HG03442 (cell line): ENCODE data around the gene DOCK1.

ENCODE experiments used
- ATAC-seq: cut with Tn5 transposase; IDR thresholded peaks from one replicate; pipeline ENCODE4 v1.9.1; 2021; ENCODE audit warnings: mild to moderate bottlenecking, moderate library complexity; ENCODE audit not compliant: unreplicated experiment

The DOCK1 gene

DNA sequence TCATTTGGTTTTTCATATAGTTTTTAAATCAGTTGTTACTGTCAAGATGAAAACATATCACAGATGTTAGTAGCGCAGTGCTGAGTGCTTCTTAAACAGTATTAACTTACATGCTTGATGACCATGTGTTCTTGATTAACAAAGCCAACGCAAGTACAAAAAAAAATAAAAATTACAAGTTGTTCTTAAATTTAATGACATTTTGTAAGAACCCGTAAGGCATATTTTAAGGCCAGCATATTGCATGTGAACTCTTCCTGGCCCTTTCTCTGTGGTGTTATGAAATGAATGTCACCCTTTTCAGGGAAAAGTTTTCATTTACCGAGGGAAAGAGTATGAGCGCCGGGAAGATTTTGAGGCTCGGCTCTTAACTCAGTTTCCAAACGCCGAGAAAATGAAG is 503.5 kb downstream of the DOCK1 start:
- no peak for ATAC-seq

DNA sequence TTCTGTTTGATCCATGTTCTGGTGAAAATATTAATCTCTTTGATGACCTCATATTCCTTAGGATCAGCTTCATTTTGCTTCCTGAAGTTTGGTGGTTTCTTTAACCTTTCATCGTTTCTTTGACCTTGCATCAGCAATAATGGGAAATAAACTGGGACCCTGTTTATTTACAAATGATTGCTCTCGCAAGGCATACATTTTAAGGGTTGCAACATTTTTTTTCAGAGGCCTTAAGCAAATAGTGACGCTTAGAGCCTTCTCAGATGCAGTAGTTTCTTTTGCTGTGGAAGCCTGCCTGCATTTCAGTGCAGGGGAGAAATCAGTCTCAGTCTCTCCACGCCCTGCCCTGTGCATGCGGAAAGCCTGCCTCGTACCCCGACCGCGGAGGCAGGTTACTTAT is 504.8 kb downstream of the DOCK1 start:
- no peak for ATAC-seq

DNA sequence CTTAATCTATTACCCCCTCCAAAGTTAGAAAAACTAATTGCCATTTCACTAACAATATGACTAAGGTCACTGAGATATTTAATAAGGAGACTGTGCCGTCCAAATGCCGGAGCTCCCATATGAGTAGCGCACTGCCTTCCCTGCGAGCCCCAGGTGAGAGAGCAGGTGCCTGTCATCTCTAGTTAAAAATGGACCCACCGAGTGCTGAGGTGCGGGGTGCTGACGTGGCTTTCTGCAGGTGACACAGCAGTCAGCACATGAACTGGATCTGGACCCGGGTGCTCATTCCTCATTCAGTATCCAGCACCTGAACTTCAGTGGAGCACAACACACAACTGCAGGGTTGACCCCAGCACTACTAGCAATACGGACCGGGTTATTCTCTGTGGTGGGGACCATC is 505.8 kb downstream of the DOCK1 start:
- ATAC-seq, result no peak

DNA sequence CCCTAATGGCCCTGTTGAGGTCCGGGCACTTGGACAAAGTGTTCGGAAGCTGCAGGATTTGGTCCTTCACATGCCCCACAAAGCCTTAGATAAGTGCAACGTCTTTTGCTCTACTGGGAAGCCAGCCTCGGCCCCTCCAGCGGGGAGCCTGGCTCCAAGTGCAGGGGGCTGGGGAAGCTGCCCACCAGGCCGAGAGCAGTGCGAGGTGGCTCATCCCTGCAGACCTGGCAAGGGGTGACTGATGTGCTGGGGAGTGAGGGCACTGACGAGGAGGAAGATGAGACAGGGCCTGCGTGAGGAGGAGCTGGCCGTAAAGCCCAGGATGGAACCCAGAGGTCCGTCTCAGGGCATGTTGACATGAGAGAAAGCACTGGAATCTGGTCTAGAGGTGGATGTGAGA is 508.1 kb downstream of the DOCK1 start:
- no peak for ATAC-seq

DNA sequence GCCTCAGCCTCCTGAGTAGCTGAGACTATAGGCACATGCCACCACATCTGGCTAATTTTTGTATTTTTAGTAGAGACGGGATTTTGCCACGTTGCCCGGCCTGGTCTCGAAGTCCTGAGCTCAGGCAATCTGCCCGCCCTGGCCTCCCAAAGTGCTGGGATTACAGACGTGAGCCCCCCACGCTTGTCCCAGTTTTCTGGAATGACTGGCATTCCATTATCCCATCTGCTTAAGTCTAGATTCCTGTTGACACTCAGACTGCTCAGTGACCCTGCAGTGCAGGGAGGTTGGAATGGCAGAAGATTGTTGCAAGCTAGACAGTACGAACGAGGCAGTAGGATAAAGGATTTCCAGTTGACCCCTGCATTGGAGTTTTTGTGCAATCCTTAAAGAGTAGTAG is 508.8 kb downstream of the DOCK1 start:
- no peak for ATAC-seq

DNA sequence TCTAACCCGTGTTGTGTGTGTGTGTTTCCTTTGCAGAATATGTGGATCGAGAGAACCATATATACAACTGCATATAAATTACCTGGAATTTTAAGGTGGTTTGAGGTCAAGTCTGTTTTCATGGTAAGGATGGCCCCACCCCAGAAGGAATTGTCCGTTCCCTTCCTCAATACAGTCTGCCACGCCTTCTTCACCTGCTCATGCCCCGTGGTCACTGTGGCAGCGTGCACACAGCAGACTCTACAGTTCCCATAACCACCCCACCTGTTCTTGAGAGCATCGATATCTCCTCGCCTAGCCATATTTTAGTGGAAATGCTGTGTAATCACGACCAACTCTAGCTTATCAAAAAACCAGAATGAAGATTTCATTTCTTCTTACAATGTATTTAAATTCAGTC is 509.9 kb downstream of the DOCK1 start:
- no peak for ATAC-seq

DNA sequence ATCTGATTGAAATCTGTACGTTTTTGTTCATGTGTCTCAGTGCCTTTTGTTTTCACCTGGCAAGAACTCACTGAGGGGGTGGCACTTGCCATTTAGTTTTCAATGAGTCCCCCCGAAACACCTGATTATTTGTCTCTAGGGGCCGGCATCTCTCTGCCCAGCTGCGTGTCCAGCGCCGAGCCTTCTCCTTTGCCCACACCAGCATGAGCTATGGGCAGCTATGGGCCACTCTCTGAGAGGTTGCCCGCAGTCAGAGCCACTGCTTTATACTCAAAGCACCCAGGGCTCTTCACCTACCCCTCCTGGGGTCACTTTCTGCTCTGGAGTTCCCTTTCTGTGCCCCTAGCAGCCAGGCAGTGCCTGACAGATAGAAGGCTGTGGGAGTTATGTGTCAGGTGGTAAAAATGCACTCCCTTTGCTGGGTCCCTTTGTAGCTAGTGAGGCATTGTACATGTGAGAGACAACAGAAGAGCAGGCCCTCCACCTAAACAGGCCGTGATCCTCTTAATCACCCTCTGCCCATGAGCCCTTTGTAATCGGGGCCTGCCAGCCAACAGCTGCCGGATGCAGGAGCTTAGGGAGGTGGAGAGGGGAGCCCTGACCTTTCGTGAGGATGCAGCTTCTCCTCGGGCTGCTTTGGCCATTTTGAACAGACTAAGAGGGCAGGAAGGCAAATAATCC is 510.8 kb downstream of the DOCK1 start:
- no peak for ATAC-seq

DNA sequence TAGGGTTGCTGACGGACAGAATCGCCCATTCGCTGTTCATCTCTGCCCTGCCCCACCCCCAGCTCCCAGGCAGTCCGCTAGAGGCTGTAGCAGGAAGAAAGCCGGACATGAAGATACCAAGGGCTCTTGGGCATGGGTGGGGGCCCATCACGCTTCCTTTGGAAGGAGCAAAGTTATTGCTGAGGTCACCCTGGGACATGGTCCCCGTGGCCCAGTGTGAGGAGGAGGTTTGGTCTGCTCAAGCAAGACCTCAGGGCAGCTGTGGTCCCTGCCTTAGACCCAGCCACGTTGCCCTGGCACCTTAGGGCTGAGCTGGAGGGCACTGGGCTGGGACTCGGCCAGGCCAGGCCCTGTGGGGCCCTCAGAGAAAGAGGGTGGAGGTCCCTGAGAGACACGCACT is 511.8 kb downstream of the DOCK1 start:
- no peak for ATAC-seq

DNA sequence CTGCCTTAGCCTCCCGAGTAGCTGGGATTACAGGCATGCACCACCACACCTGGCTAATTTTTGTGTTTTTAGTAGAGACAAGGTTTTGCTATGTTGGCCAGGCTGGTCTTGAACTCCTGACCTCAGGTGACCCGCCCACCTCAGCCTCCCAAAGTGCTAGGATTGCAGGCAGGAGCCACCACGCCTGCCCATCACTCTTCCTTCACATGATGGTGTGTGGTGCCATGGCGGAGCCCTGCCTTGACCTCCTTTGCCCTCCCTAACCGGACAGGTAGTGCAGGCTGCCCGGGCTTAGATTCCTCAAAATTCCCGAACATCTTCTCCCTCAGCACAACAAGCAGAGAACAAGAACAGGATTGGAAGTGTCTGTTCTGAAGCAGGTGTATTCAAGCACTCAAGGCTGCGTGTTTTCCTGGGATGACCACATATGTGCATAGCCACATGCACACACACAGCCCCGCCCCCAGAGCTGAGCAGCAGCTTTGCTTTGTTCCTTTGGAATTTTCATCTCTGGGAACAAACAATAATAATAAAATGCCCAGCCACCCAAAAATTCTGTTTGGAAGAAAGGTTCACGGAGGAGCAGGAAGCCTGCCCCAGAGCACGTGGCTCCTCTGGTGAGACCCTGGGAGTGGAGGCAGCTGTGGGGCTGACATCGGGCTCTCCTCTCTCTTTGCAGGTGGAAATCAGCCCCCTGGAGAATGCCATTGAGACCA is 512.6 kb downstream of the DOCK1 start:
- no peak for ATAC-seq

DNA sequence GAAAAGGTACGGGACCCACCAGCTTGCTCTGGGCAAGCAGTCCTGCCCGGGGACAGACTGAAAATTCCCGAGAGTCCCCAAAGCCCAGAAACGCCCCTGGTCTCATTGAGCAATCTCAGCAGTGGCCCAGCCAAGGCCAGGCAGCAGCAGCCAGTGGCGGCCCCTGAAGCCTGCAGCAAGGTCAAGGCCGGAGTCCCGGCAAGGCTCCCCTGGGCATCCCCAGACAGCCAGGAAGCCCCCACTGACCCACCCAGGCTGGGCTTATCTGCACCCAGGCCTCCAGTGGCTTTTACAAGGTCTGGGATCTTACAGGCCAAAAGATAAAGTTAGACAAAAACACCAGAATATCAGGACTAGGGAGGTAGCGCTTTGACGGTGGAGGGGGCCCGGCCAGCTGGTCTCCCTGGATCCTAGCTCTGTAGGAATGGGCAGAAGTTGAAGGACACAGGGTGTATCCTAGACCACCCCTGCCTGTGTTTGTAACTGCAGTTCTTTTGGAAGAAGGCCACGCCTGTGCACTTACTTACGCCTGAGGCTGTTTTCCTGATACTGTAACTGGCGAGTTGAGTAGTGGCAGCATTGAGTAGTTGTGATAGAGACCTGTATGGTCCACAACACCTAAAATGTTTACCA is 513.4 kb downstream of the DOCK1 start:
- ATAC-seq, result no peak

DNA sequence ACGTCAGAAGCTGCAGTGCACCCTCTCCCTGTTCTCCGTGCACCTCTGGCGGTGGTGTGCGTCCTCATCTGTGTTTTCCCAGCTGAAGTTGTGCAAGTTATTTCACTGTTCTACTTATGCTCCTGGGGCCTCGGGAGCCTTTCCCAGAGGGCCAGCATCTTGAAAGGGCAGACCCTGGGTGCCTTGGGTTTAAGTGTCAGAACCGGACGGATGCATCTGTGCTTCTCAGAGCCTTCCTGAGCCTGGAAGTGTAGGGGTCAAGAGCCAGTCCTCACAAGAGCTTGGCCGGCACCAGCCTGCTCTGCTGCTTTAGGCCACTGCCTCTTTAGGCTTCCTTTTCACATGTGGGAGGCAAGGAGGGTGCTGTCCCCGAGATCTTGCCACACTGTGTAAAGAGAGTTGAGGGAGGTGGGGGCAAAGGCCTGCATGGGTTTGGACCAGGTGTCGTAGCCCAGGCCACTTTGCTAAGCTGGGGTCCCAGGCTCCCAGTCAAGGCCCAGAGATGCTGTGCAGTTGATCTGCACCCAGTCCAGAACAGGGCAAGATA is 515.0 kb downstream of the DOCK1 start:
- ATAC-seq, result no peak

DNA sequence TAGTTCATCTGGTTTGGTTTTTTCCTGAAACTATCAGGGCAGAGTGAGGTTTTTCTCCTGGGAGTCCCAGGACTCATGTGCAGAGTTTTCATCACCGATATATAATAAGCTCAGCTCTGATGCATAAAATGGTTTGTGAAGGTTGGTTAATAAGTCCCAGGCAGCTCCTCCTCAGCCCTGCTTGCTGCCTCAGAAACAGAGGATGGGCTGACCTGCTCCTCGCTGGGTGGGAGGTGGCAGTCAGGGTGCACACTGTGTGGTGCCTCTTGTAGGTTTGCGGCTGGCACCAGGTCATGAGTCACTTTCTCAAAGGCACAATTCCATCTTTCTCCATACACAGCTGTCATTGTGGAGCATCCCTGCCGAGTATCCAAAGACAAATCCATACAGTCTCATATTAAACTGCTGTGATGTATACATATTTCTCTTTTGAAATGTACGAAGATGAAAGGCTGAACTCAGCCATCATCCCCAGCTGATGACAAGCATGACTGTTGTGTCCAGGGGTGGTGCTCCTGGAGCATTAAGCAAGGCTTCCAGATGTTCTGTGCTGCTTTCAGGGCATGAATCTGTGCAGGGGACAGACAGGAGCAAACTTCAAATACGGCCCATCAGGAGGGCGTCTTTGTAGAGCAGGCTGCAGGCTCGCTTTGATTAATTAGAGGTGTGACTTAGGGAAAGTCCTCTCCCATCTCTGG is 518.1 kb downstream of the DOCK1 start:
- ATAC-seq, result no peak

DNA sequence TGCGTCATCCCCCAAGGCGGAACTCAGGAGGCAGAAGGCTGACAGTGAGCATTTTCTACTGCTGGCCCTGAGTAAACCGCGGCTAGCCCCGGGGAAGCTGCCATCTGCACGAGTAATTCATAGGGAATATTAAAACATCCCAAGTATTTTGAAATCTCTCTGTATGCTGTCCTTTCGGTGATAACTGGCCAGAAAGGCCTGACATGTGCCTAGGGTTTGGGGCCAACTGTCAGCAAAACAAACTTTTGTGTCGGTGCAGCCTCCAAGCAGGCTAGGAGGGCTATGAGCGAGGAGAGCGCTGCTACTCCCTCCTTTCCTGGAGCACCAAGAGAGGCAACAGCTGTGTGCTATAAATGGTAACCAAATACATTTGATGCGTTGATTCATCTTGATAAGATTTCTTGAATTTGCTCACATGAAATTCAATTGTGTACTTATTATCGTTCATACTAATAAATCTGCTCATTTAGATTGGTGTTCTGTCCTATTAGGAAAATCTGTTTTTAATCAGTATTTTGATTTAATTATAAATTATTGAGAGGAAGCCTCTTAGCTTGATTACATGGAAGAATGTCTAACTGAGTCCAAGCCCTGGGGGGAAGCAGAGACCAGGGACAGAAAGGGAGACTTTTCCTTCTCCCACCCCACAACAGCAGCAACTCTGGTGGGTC is 519.5 kb downstream of the DOCK1 start:
- ATAC-seq, result no peak

DNA sequence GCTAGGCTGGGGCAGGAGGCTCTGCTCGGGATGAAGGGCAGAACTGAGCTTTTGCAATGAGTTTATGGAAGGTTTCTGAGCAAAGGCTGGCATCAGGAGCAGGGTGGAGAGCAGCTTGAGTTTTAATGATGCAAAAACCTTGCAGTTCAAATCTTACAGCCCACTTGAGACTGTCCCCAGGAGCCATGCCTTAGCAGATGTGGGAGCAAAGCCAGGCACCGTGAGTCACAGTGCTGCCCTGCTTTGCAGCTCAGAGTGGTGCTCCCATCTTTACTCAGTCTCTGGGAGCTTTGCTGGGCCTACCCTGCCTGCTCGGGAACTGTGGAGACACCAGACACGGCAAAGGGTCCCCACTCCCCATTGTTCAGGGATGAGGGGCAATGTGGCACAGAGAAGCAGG is 521.5 kb downstream of the DOCK1 start:
- ATAC-seq, result no peak

DNA sequence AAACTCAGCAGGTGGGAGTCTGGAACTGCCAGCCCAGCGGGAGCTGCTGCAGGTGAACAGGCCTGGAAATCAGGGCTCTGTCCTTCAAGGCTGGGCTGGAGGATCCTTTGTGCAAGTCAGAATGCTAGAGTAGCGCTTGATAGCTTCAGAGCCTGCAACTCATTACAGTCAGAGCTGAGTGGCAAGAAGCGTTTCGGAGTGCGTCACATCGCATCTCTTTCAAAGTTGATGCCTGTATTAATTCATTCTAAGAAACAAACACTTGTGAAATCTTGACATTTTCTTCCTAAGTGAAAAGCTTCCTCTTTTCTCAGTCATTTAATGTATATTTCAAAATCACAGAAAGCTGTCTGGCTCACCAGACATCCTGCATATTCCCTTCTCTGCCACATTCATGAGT is 522.7 kb downstream of the DOCK1 start:
- no peak for ATAC-seq

DNA sequence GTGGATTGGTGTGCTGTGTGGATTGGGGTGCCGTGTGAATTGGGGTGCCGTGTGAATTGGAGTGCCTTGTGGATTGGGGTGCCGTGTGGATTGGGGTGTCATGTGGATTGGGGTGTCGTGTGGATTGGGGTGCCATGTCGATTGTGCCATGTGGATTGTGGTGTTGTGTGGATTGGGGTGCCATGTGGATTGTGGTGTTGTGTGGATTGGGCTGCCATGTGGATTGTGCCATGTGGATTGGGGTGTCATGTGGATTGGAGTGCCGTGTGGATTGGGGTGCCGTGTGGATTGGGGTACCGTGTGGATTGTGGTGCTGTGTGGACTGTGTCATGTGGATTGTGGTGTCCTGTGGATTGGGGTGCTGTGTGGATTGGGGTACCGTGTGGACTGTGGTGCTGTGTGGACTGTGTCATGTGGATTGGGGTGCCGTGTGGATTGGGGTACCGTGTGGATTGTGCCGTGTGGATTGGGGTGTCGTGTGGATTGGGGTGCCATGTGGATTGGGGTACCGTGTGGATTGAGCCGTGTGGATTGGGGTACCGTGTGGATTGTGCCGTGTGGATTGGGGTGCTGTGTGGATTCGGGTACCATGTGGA is 523.3 kb downstream of the DOCK1 start:
- no peak for ATAC-seq

DNA sequence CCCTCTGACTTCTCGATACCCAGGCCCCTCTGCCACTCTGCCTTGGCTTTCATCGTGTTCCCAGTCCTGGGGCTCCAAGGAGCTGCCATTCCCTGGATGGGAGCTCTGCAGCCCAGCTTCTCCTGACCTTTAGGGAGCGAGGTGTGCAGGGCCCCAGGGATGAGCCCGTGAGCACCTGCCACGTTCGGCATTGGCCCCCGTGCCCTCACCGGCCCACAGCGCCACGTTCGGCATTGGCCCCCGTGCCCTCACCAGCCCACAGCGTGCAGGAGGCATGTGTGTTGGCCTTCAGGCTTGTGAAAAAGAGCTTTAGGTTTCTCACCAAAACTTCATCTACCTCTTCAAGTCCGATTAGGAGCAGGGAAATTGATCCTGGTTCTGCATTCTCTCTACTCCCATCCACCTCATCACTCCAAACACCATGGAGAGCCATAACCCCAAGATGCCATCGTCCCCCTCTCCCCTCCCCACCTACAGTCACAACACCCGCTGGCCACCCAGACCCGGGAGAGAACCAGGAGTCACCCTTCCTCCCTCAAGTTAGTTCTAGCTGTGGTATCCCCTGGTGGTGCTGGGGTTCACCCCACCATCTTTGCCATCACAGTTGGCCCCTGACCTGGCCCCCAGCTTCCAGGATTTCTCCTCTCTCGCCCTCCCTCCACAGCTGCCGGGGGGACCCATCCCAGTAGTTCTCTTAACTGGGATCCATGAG is 524.5 kb downstream of the DOCK1 start:
- ATAC-seq, result no peak

DNA sequence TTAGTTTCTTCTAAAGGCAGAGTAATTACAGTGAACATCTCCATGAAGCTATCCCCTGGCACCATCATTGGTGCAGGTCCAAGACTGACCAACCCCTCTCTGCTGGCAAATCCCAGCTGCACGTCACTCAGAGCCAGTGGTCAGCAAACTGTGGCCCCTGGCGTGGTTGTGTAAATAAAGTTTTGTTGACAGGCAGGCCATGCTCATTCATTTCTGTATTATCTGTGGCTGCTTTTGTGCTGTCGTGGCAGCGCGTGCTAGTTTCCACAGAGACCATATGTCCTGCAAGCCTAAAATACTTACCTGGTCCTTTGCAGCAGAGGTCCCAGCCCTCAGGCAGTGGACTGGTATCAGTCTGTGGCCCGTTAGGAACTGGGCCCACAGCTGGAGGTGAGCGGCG is 526.3 kb downstream of the DOCK1 start:
- ATAC-seq, result no peak

DNA sequence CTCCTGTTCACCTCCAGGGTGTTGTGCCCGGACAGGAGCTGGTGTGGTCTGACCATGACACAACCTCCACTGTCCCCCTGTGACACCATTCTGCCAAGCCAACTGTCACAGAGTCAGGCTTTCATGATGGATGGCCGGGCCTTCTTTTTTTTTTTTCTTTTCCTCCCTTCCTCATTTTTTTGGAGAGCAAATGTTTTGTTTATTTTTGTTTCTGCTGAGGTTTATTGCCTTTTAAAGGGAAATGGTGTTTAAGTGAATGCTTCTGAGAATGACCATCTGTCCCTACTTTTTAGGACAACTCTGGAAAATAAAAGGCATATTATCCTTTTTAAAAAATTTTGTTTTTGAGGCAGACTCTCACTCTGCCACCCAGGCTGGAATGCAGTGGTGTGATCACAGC is 528.8 kb downstream of the DOCK1 start:
- ATAC-seq, result no peak

DNA sequence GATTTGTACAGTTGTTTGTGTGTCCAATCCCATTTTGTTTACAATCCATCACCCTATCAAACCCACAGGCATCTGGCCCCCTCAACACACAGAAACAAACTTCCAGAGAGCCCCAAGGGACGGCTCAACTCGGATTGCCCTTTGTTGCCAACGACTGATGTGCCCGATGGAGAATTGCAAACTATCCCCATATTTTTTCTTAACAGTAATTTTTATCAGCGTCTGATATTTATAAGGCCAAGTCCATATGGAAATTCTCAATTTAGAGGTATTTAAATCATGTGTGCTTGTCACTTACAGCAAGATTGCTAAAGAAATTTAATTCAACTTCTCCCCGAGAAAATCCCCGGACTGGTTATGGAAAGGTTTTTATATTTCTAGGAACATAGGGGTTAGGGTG is 530.0 kb downstream of the DOCK1 start:
- no peak for ATAC-seq
